Thyroid gland (tissue), 4 donors: Measurements from ENCODE around the gene EGLN2.

ENCODE experiments used
- CTCF ChIP-seq, 6 experiments: fragments of 200-600 bp in 3 of 6; fragments of 450-650 bp in 3 of 6; sonication (generic) in 3 of 6; IDR thresholded peaks; one replicate each; pipeline ENCODE4 v1.5.1; 2016 to 2019; ENCODE audit warnings: antibody characterized with exemption in 6 of 6, mild to moderate bottlenecking in 2 of 6, inconsistent platforms in 1 of 6, moderate library complexity in 1 of 6
- POLR2A ChIP-seq, 2 donors: fragments of 450-650 bp; IDR thresholded peaks; one replicate each; pipeline ENCODE4 v1.6.1; 2017; ENCODE audit warnings: antibody characterized with exemption in 2 of 2, mild to moderate bottlenecking in 2 of 2, moderate library complexity in 1 of 2

DNA sequence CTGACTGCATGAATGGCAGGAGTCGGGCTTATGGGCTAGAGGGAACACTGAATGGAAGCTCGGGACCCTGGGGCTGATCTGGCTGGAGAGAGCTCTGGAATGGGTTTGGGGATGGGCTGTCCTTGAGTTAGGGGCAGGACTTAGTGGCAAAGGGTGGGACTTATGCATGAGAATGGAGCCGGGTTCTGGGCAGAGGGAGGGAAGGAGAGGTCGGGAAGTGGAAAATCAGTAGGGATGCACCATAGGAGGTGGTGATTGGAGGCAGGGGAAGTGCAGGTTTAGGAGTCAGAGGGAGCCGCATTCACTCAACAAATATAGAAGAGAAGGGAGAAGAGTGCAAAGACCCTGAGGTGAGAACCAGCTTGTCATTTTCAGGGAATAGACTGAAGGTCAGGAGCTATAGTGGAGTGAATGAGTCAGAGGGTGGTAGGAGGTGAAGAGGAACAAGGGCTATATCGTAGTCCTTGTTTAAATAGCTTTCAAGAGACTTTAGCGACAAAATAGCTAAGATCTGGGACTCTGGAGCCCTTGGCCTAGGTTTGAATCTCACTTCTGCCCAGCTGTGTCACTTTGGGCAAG, 20.2 kb upstream of the EGLN2 start:
- TF ChIP-seq CTCF (IDR thresholded peaks at IDR 0.05) (no peak), POLR2A (IDR thresholded peaks at IDR 0.05) (no peak)
